HG02973 (cell line): ENCODE data around the gene LRRC3.

Experiments used
- ATAC-seq: cut with Tn5 transposase; IDR thresholded peaks from one replicate; pipeline ENCODE4 v1.9.1; 2021; ENCODE audit warnings: moderate library complexity; ENCODE audit not compliant: unreplicated experiment

The LRRC3 gene

DNA sequence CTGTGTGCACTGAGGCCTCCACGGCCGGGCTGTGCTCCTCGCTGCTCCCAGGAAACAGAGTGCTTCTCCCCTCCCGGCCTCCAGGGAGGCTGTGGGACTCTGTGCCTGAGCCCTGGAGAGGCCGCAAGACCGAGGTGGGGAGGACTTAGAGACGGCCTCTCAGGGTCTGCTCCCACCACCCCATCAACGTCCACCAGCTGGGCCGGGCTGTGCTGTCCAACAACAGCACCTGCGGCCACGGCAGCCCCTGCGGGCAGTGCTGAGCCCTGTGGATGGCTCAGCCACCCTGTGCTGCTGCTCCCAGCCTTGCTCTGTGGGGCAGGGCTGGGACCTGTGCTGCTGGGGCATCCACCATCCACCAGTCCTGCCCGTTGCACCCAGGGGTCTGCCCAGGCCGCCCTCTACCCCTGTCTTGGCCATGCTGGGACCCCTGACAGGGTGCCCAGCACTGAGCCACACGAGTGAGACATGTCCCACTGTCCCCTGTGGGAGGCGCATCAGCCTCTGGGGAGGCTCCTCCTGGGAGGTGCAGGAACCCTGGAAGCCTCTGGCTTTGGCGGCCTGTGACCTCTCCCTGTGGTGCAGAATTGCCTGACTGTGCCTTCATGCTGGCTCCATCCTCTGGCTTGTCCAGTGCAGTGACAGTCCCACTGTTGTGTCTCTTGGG lies 31.2 kb upstream of the LRRC3 start:
- no peak for ATAC-seq

DNA sequence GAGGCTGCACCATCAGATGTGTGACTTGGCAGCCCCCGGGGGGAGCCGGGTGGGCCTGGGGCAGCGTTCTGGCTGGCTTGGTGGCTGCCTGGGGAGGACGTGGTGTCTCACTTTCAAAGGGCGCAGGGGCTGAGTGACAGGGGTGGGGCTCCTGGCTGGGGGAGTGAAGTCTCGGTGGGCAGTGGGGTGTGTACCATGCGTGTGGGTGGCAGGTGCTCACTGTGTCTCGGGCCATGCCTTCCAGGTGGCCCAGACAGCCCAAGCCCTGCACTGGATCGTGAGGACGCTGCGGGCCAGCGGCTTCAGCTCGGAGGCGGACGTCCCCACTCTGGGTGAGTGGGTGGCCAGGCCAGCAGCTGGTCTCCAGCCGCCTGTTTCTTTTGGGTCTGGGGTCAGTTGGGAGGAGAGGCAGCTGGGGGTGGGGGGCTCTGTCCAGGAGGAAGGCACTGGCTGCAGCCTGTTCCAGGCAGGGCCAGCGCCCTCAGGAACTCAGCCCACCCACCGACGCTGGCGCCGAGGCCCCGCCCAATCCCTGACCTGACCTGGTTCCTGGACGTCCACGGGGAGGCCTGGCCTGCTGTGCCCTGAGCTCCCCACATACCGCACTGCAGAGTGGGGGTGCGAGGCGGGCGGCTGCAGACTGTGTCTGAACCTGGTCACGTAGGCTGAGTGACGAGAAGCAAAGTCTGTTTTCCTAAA lies 30.6 kb upstream of the LRRC3 start:
- no peak for ATAC-seq

DNA sequence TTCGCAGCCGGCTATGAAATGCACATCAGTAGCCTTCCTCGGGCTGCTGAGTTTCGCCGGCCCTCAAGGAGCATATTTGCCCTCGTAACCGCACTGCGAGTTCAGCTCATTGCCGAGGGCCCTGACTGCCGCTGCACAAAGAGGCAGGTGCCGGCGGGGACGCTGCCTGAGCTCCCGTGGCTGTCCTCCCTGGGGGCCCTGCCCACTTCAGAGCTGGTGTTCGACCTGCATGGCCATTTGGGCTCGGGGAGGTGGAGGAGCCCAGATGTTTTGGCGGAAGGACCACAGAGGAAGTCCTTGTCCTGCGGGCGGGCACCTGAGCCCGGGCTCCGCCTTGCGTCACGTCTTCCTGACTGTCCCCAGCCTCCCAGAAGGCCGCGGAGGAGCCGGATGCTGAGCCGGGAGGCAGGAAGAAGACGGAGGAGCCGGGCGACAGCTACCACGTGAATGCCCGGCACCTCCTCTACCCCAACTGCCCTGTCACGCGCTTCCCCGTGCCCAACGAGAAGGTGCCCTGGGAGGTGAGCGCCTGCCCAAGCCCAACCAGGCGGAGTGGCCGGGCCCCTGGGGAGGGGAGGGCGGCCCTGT lies 29.9 kb upstream of the LRRC3 start:
- no peak for ATAC-seq

- no peak for ATAC-seq
Measured at GRCh38 chr21:44425895-44426662, 29.2 kb upstream of the LRRC3 start.

- no peak for ATAC-seq
Measured at GRCh38 chr21:44426663-44427191, 28.6 kb upstream of the LRRC3 start.

- no peak for ATAC-seq
Measured at GRCh38 chr21:44427241-44428120, 27.8 kb upstream of the LRRC3 start.

- no peak for ATAC-seq
Measured at GRCh38 chr21:44428281-44428960, 26.9 kb upstream of the LRRC3 start.

GRCh38 chr21:44429894-44430293 lies 25.4 kb upstream of the LRRC3 start:
- ATAC-seq: no peak

DNA sequence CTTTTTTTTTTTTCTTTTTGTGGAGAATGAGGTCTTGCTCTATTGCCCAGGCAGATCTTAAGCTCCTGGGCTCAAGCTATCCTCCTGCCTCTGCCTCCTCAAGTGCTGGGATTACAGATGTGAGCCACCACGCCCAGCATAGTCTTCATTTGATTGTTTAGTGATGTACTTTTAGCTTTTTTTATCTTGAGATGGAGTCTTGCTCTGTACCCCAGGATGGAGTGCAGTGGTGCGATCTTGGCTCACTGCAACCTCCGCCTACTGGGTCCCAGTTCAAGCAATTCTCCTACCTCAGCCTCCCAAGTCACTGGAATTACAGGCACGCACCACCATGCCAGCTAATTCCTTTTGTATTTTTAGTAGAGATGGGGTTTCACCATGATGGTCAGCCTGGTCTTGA lies 24.0 kb upstream of the LRRC3 start:
- ATAC-seq: no peak

DNA sequence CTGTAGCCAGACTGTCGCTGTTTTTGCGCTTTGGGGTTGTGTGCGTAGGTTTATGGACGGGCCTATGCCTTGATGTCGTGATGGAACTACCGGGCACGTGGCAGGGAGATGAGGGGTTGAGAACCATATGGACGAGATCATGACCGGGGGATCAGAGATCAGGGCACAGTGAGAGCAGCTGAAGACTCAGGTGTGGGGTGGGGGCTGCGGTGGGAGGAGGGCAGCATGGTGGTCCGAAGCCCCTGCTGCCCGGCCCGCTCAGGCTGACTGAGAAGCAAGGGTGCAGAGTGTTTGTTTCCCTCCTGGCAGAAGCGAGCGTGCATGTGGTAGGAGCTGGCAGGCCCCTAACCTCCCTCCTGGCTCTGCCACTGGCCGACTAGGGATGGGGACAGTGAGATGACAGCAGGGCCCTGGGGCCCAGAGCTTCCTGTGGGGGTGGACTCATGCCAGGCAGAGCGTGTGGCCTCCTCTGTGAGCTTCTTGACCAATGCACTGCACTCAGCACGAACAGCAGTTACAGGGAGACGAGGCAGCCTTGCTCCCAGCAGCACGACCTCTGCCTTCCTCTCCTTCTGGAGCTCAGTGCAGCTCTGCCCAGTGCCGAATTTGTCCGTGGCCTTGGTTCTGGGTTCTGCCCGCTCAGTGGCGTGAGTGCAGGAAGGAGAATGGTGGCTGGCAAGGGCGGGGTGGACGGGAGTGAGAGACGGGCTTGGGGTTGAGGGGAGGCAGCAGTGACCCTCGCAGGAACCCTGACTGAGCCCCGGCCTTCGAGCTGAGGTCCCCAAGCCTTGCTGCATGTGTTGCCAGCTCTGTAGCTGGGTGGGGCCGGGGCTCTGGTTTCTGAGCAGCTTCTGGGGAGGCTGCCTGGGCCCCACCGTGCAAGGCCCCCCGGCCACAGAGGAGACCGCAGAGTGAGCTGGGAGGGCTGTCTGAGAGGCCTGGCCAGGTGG lies 22.2 kb upstream of the LRRC3 start:
- ATAC-seq: no peak

GRCh38 chr21:44433791-44434567 lies 21.3 kb upstream of the LRRC3 start:
- ATAC-seq: no peak

DNA sequence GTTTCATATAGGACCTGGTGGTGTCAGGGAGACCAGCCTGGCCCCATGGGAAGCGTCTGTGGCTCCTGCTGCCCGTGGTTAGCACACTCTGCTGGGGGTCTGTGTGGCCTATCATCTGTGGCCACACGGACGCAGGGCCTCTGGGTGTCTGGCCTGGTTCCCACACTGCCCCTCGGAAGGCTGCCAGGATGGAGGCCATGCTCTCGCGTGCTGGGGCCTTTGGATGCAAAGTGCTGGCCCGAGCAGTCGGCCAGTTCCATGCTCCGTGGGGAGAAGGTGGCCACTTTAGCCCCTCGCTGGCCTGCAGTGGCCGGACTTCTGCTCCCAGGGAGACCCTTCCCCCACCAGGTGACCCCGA lies 20.8 kb upstream of the LRRC3 start:
- ATAC-seq: no peak

- ATAC-seq: no peak
Measured at GRCh38 chr21:44434936-44435635, 20.2 kb upstream of the LRRC3 start.

GRCh38 chr21:44436111-44436611 lies 19.1 kb upstream of the LRRC3 start:
- no peak for ATAC-seq

GRCh38 chr21:44436958-44437357 lies 18.4 kb upstream of the LRRC3 start:
- no peak for ATAC-seq

DNA sequence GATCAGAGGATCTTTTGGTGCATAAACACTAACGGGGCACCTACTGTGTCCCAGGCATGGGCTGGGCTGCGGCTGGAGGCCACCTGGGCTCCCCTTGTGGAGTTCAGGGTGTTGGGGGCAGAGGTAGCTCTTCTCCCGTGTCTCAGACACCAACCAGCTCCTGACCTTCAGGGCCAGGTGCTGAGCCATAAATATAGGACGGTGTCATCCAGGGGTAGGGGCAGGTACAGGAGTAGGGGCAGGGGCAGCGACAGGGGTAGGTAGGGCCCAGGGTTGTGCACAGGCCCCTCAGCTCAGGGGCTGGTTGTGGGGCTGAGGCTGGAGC lies 18.0 kb upstream of the LRRC3 start:
- ATAC-seq: no peak

DNA sequence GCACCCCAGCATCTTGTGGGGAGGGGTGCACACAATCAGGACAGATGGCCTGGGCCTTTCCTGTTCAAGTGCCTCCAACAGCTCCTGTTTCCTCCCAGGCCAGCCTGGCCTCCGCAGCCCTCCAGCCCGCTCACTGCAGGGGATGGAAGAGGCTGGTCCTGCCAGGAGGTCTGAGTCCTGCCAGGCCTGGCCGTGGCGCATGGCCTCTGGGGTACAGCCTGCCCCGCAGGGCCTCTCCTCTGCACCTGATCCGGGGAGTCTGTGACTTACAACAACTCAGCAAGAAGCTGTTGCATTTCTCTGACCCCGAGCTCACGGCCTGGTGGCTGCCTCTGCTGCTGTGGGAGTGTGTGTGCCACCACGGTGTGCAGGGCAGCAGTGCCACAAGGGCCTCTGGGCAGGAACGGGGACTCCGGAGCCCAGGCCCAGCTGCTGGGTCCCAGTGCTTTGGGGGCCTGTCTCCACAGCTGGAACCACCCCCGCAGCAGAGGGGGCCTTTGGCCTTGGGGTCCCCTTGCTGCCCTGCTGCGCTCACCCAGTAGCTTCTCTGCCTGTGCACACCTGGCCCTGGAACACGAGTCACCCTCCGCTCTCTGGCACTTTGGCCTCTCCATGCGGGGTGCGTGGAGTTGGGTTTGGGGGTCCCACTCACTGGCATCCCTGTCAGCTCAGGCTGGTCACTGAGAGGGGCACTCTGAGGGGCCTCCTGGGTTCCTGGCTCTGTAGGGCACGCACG lies 17.4 kb upstream of the LRRC3 start:
- ATAC-seq: no peak
